ENCODE data around the gene SPART. TPM values are rescaled to one million over a fixed set of nuclear protein-coding genes. Genes with fewer than 3 reads are reported as not detected.

Gene SPART
- polyA plus RNA-seq, 1 donor from 2014 or later: 52.4 TPM

GRCh38 chr13:36357231-36357630, 11.0 kb upstream of the SPART start:
- Histone ChIP-seq H3K27ac (ENCODE audit: low read length) (no peak overlapping the region), H3K27me3 (ENCODE audit: insufficient read depth, low read depth, low read length) (no peaks in the 10 kb centered on the region)

GRCh38 chr13:36356058-36356457, 9.9 kb upstream of the SPART start:
- TF ChIP-seq EZH2 (IDR thresholded peaks at IDR 0.05; ENCODE audit: borderline replicate concordance, insufficient read depth, low read length, poor library complexity, severe bottlenecking) (no peak), CTCF (IDR thresholded peaks at IDR 0.05; ENCODE audit: poor library complexity, severe bottlenecking) (no peak), REST (IDR thresholded peaks at IDR 0.05; ENCODE audit: borderline replicate concordance) (no peak)
- no peaks in the 10 kb centered on the region for H3K27me3 ChIP-seq (ENCODE audit: insufficient read depth, low read depth, low read length)
- H3K27ac ChIP-seq (ENCODE audit: low read length): no peak overlapping the region
- no peaks in the 10 kb centered on the region for H3F3A ChIP-seq (ENCODE audit: insufficient read depth, low read length, poor library complexity, severe bottlenecking)
- H3K9me3 ChIP-seq (ENCODE audit: low read length): no peaks in the 10 kb centered on the region
- H3K9ac ChIP-seq (ENCODE audit: low read length): no peak overlapping the region
- no peaks in the 10 kb centered on the region for H3K36me3 ChIP-seq (ENCODE audit: insufficient read depth, low read length)
- no peak overlapping the region for H2AFZ ChIP-seq (ENCODE audit: low read depth, low read length)
- H3K4me2 ChIP-seq (ENCODE audit: low read length): no peak overlapping the region
- no peak overlapping the region for H3K4me3 ChIP-seq (ENCODE audit: low read length)
- no peaks in the 10 kb centered on the region for H3K79me2 ChIP-seq (replicated peaks; ENCODE audit: insufficient read depth, low read length)
- H3K9me2 ChIP-seq (ENCODE audit: insufficient read depth, low read length): no peaks in the 10 kb centered on the region
- no peaks in the 10 kb centered on the region for H4K20me1 ChIP-seq (ENCODE audit: insufficient read depth)

More at GRCh38 chr13:36357231-36357630, 11.0 kb upstream of the SPART start:
- Histone ChIP-seq H3F3A (ENCODE audit: insufficient read depth, low read length, poor library complexity, severe bottlenecking) (no peaks in the 10 kb centered on the region), H3K9me2 (ENCODE audit: insufficient read depth, low read length) (no peaks in the 10 kb centered on the region), H3K9me3 (ENCODE audit: low read length) (no peaks in the 10 kb centered on the region), H3K36me3 (ENCODE audit: insufficient read depth, low read length) (no peaks in the 10 kb centered on the region), H3K4me2 (ENCODE audit: low read length) (no peak overlapping the region), H3K79me2 (replicated peaks; ENCODE audit: insufficient read depth, low read length) (no peaks in the 10 kb centered on the region), H4K20me1 (ENCODE audit: insufficient read depth) (no peaks in the 10 kb centered on the region), H3K4me3 (ENCODE audit: low read length) (no peak overlapping the region), H2AFZ (ENCODE audit: low read depth, low read length) (no peak overlapping the region), H3K9ac (ENCODE audit: low read length) (no peak overlapping the region)
- TF ChIP-seq RAD21 (conservative IDR thresholded peaks at IDR 0.05): no peak
- no peak for TF ChIP-seq TAF1 (IDR thresholded peaks at IDR 0.05; ENCODE audit: low read depth)
- TF ChIP-seq SMC3 (conservative IDR thresholded peaks at IDR 0.05; ENCODE audit: poor library complexity): no peak
- no peak for TF ChIP-seq EP300 (conservative IDR thresholded peaks at IDR 0.05; ENCODE audit: poor library complexity, severe bottlenecking)

- Histone ChIP-seq H3K9me3 (ENCODE audit: low read length) (no peaks in the 10 kb centered on the region), H3K4me3 (ENCODE audit: low read length) (no peak overlapping the region), H3F3A (ENCODE audit: insufficient read depth, low read length, poor library complexity, severe bottlenecking) (no peaks in the 10 kb centered on the region), H3K9me2 (ENCODE audit: insufficient read depth, low read length) (no peaks in the 10 kb centered on the region), H4K20me1 (ENCODE audit: insufficient read depth) (no peaks in the 10 kb centered on the region), H3K36me3 (ENCODE audit: insufficient read depth, low read length) (no peaks in the 10 kb centered on the region), H2AFZ (ENCODE audit: low read depth, low read length) (no peak overlapping the region), H3K4me2 (ENCODE audit: low read length) (no peak overlapping the region), H3K27ac (ENCODE audit: low read length) (no peak overlapping the region), H3K27me3 (ENCODE audit: insufficient read depth, low read depth, low read length) (no peaks in the 10 kb centered on the region), H3K79me2 (replicated peaks; ENCODE audit: insufficient read depth, low read length) (no peaks in the 10 kb centered on the region), H3K9ac (ENCODE audit: low read length) (no peak overlapping the region)
- TF ChIP-seq CTCF (IDR thresholded peaks at IDR 0.05; ENCODE audit: poor library complexity, severe bottlenecking) (no peak), REST (IDR thresholded peaks at IDR 0.05; ENCODE audit: borderline replicate concordance) (no peak), EP300 (conservative IDR thresholded peaks at IDR 0.05; ENCODE audit: poor library complexity, severe bottlenecking) (no peak), SMC3 (conservative IDR thresholded peaks at IDR 0.05; ENCODE audit: poor library complexity) (no peak), EZH2 (IDR thresholded peaks at IDR 0.05; ENCODE audit: borderline replicate concordance, insufficient read depth, low read length, poor library complexity, severe bottlenecking) (no peak), RAD21 (conservative IDR thresholded peaks at IDR 0.05) (no peak), POLR2AphosphoS5 (IDR thresholded peaks at IDR 0.05) (no peak), TAF1 (IDR thresholded peaks at IDR 0.05; ENCODE audit: low read depth) (no peak), MXI1 (conservative IDR thresholded peaks at IDR 0.05; ENCODE audit: poor library complexity, severe bottlenecking) (no peak)
Measured at GRCh38 chr13:36355632-36356031, 9.4 kb upstream of the SPART start.

All from neural cell (in vitro differentiated cells).